OCI-LY3 (cell line): ENCODE data around the gene CCDC170.

Experiments
- H2AFZ ChIP-seq: fragments of 200-600, 300-600 bp; shearing (Covaris generic); 2 replicates; pipeline ENCODE4 v1.6.0; 2014; ENCODE audit warnings: antibody characterized with exemption, low read depth, low read length
- H3K27ac ChIP-seq: fragments of 200-600, 300-600 bp; sonication (generic); 2 replicates; pipeline ENCODE4 v1.5.1; 2014; ENCODE audit warnings: mild to moderate bottlenecking, low read length, moderate library complexity, mixed read lengths
- H3K27me3 ChIP-seq: fragments of 200-600, 300-600 bp; sonication (generic); 2 replicates; pipeline ENCODE4 v1.6.1; 2014; ENCODE audit warnings: low read depth, low read length, mixed read lengths
- H3K36me3 ChIP-seq: fragments of 200-600, 300-600 bp; sonication (generic); replicated peaks from 2 replicates; pipeline ENCODE3; 2014; ENCODE audit warnings: low read depth, low read length, mixed read lengths
- H3K4me1 ChIP-seq: fragments of 300-600, 200-600 bp; sonication (generic); 2 replicates; pipeline ENCODE4 v1.6.1; 2014; ENCODE audit warnings: low read length, mixed read lengths
- H3K4me2 ChIP-seq: fragments of 200-600, 300-600 bp; sonication (generic); 2 replicates; pipeline ENCODE4 v1.6.1; 2014; ENCODE audit warnings: low read length, mixed read lengths
- H3K4me3 ChIP-seq: fragments of 300-600, 200-600 bp; sonication (generic); 2 replicates; pipeline ENCODE4 v1.5.1; 2014; ENCODE audit warnings: antibody characterized with exemption, mild to moderate bottlenecking, low read length, moderate library complexity
- H3K79me2 ChIP-seq: fragments of 300-600, 200-600 bp; shearing (Covaris generic); 2 replicates; pipeline ENCODE4 v1.6.1; 2014; ENCODE audit warnings: mild to moderate bottlenecking, low read length, mixed read lengths
- H3K9ac ChIP-seq: fragments of 300-600, 200-600 bp; shearing (Covaris generic); 2 replicates; pipeline ENCODE4 v1.6.0; 2014; ENCODE audit warnings: mild to moderate bottlenecking, low read length, moderate library complexity
- H3K9me3 ChIP-seq: fragments of 200-600, 300-600 bp; shearing (Covaris generic); 2 replicates; pipeline ENCODE4 v1.6.1; 2014; ENCODE audit warnings: low read length, mixed read lengths; ENCODE audit not compliant: insufficient read depth
- H4K20me1 ChIP-seq: fragments of 200-600, 300-600 bp; sonication (generic); 2 replicates; pipeline ENCODE4 v1.6.1; 2016; ENCODE audit warnings: low read length, mixed read lengths; ENCODE audit not compliant: insufficient read depth
- CTCF ChIP-seq: fragments of 200-600, 300-600 bp; sonication (generic); IDR thresholded peaks from 2 replicates; pipeline ENCODE4 v1.5.1; 2014; ENCODE audit warnings: antibody characterized with exemption, low read length, low read depth
- EZH2phosphoT487 ChIP-seq: fragments of 200-600 bp; shearing (Covaris generic); IDR thresholded peaks from 2 replicates; pipeline ENCODE4 v1.6.1; 2018; ENCODE audit warnings: antibody characterized with exemption, mixed run types, low read depth

Gene CCDC170

GRCh38 chr6:151499551-151499950 is 5.7 kb downstream of the CCDC170 start:
- no peak overlapping the region for H3K9ac ChIP-seq
- no peak overlapping the region for H3K4me2 ChIP-seq
- H3K36me3 ChIP-seq, result no peaks in the 10 kb centered on the region
- no peaks in the 10 kb centered on the region for H3K9me3 ChIP-seq
- peaks cover 12% of the 10 kb centered on the region for H3K27me3 ChIP-seq
- no peak overlapping the region for H3K27ac ChIP-seq
- H3K4me3 ChIP-seq, result no peak overlapping the region
- H3K79me2 ChIP-seq, result no peaks in the 10 kb centered on the region
- peaks cover 7% of the 10 kb centered on the region for H3K4me1 ChIP-seq
- TF ChIP-seq CTCF (no peak), EZH2phosphoT487 (no peak)
- no peaks in the 10 kb centered on the region for H4K20me1 ChIP-seq
- no peak overlapping the region for H2AFZ ChIP-seq

- Histone ChIP-seq H3K4me1 (peaks cover 5% of the 10 kb centered on the region), H3K4me2 (no peak overlapping the region)
Observed at GRCh38 chr6:151501511-151502136, 7.8 kb downstream of the CCDC170 start.

GRCh38 chr6:151502499-151502898 is 8.7 kb downstream of the CCDC170 start:
- no peak overlapping the region for H3K4me2 ChIP-seq

More at GRCh38 chr6:151501511-151502136, 7.8 kb downstream of the CCDC170 start:
- Histone ChIP-seq H3K27me3 (no peaks in the 10 kb centered on the region), H3K27ac (no peak overlapping the region), H2AFZ (no peak overlapping the region), H4K20me1 (no peaks in the 10 kb centered on the region), H3K9me3 (no peaks in the 10 kb centered on the region), H3K79me2 (no peaks in the 10 kb centered on the region), H3K9ac (no peak overlapping the region), H3K4me3 (no peak overlapping the region), H3K36me3 (no peaks in the 10 kb centered on the region)
- TF ChIP-seq EZH2phosphoT487 (no peak), CTCF (no peak)

GRCh38 chr6:151506761-151507160 is 12.9 kb downstream of the CCDC170 start:
- H3K27ac ChIP-seq, result no peak overlapping the region
- no peaks in the 10 kb centered on the region for H4K20me1 ChIP-seq
- H3K9ac ChIP-seq, result no peak overlapping the region
- TF ChIP-seq EZH2phosphoT487 (no peak), CTCF (no peak)
- H3K27me3 ChIP-seq, result no peaks in the 10 kb centered on the region
- no peaks in the 10 kb centered on the region for H3K4me1 ChIP-seq
- no peaks in the 10 kb centered on the region for H3K36me3 ChIP-seq
- no peak overlapping the region for H3K4me2 ChIP-seq
- H2AFZ ChIP-seq, result no peak overlapping the region
- H3K9me3 ChIP-seq, result no peaks in the 10 kb centered on the region
- no peaks in the 10 kb centered on the region for H3K79me2 ChIP-seq
- no peak overlapping the region for H3K4me3 ChIP-seq

More at GRCh38 chr6:151502499-151502898, 8.7 kb downstream of the CCDC170 start:
- peaks cover 5% of the 10 kb centered on the region for H3K4me1 ChIP-seq
- H3K27ac ChIP-seq, result no peak overlapping the region
- H4K20me1 ChIP-seq, result no peaks in the 10 kb centered on the region
- no peak overlapping the region for H3K4me3 ChIP-seq
- no peaks in the 10 kb centered on the region for H3K27me3 ChIP-seq
- no peaks in the 10 kb centered on the region for H3K9me3 ChIP-seq
- H2AFZ ChIP-seq, result no peak overlapping the region
- no peak for TF ChIP-seq EZH2phosphoT487
- TF ChIP-seq CTCF, result no peak
- H3K79me2 ChIP-seq, result no peaks in the 10 kb centered on the region
- no peak overlapping the region for H3K9ac ChIP-seq
- no peaks in the 10 kb centered on the region for H3K36me3 ChIP-seq
